ENCODE results near the gene RETSAT.
A peak's percentile ranks its signal among the peaks of the same experiment; 100 is the strongest.

The RETSAT gene

GRCh38 chr2:85353876-85354285 is 447 bp downstream of the RETSAT start:
- Histone ChIP-seq H3K9me3 (ENCODE audit: control insufficient read depth, insufficient read depth, low read depth, low read length) (no peaks in the 10 kb centered on the region), H3K36me3 (ENCODE audit: control insufficient read depth in 2 of 2, insufficient read depth in 1 of 2, low read length in 2 of 2) (peaks cover 29 to 59% of the 10 kb centered on the region in 2 experiments), H3K4me1 (ENCODE audit: control insufficient read depth, insufficient read depth, low read length) (no peaks in the 10 kb centered on the region; the same call in 1 of the 2 replicates), H3K4me3 (ENCODE audit: low read depth, low read length) (peak overlapping the region; percentile 50), H3K27ac (ENCODE audit: extremely low read depth, low read depth, low read length) (peak overlapping the region; percentile 66; the same call in 1 of the 2 replicates)
- ChIA-PET POLR2A (interaction anchor here (0.9 to 3.0 kb wide), 18 partner anchors 8 to 383 kb away, joined by 3 to 28 read pairs (median 6); partner anchors contain the start of genes C2orf68, GGCX, KCMF1 and MAT2A), CTCF (interaction anchor here (0.6 to 1.3 kb wide), 4 partner anchors 13 to 198 kb away, joined by 3 to 6 read pairs (median 4); partner anchors contain the start of gene MAT2A)
- TF ChIP-seq MZF1 (tag by site-specific recombination; IDR thresholded peaks at IDR 0.05; ENCODE audit: borderline replicate concordance): 0 out of 2 replicates have a peak, but pooled peaks have one; percentile 12
- TF ChIP-seq SCRT2 (tag by site-specific recombination; IDR thresholded peaks at IDR 0.05): peak; percentile 31; the same call in 1 of the 2 replicates
- no peak; the same call in 1 of the 2 replicates for TF ChIP-seq KLF9 (tag by site-specific recombination; IDR thresholded peaks at IDR 0.05; ENCODE audit: low read depth)
- TF ChIP-seq HIC1 (tag by site-specific recombination; IDR thresholded peaks at IDR 0.05): peak; percentile 43; the same call in 1 of the 2 replicates
- 0 out of 2 replicates have a peak, but pooled peaks have one; percentile 25 for TF ChIP-seq ZNF423 (tag by site-specific recombination; IDR thresholded peaks at IDR 0.05)
- TF ChIP-seq KLF7 (tag by site-specific recombination; IDR thresholded peaks at IDR 0.05; ENCODE audit: borderline replicate concordance): peak; percentile 41; the same call in 1 of the 2 replicates
- TF ChIP-seq ZNF26 (tag by site-specific recombination; IDR thresholded peaks at IDR 0.05): no peak
- no peak for TF ChIP-seq ZNF341 (tag by site-specific recombination; IDR thresholded peaks at IDR 0.05; ENCODE audit: low read depth)
- TF ChIP-seq ZBTB20 (tag by site-specific recombination; IDR thresholded peaks at IDR 0.05): peak; percentile 38; the same call in 1 of the 2 replicates
- peak; percentile 93 for TF ChIP-seq KLF1 (tag by site-specific recombination; IDR thresholded peaks at IDR 0.05)
- TF ChIP-seq ZNF600 (tag by site-specific recombination; IDR thresholded peaks at IDR 0.05): no peak

GRCh38 chr2:85347599-85347998 is 6.7 kb downstream of the RETSAT start:
- H3K9me3 ChIP-seq (ENCODE audit: control insufficient read depth, insufficient read depth, low read depth, low read length): no peaks in the 10 kb centered on the region
- TF ChIP-seq WT1 (tag by site-specific recombination; IDR thresholded peaks at IDR 0.05): no peak
- ChIA-PET POLR2A (interaction anchor here (1.5 kb wide), 1 partner anchor 20 kb away, joined by 3 read pairs; the partner anchor contains the start of gene TGOLN2), CTCF (no interaction called here)
- no peaks in the 10 kb centered on the region for H3K4me1 ChIP-seq (ENCODE audit: control insufficient read depth, insufficient read depth, low read length)
- H3K27ac ChIP-seq (ENCODE audit: extremely low read depth, low read depth, low read length): no peak overlapping the region
- peaks cover 22 to 75% of the 10 kb centered on the region in 2 experiments for H3K36me3 ChIP-seq (ENCODE audit: control insufficient read depth in 2 of 2, insufficient read depth in 1 of 2, low read length in 2 of 2)
- no peak overlapping the region for H3K4me3 ChIP-seq (ENCODE audit: low read depth, low read length)

GRCh38 chr2:85344356-85344954 is 9.9 kb downstream of the RETSAT start:
- no peaks in the 10 kb centered on the region for H3K4me1 ChIP-seq (ENCODE audit: control insufficient read depth, insufficient read depth, low read length)
- ChIA-PET CTCF (interaction anchor here (0.7 kb wide), 1 partner anchor 24 kb away, joined by 3 read pairs; no protein-coding TSS in a partner anchor), POLR2A (no interaction called here)
- no peaks in the 10 kb centered on the region for H3K9me3 ChIP-seq (ENCODE audit: control insufficient read depth, insufficient read depth, low read depth, low read length)
- H3K36me3 ChIP-seq (ENCODE audit: control insufficient read depth in 2 of 2, insufficient read depth in 1 of 2, low read length in 2 of 2): peaks cover 12 to 50% of the 10 kb centered on the region in 2 experiments; a peak in 2 of 3 replicates
- no peak overlapping the region for H3K4me3 ChIP-seq (ENCODE audit: low read depth, low read length)
- H3K27ac ChIP-seq (ENCODE audit: extremely low read depth, low read depth, low read length): no peak overlapping the region
- TF ChIP-seq ZNF596 (tag by site-specific recombination; IDR thresholded peaks at IDR 0.05): no peak
- TF ChIP-seq ZNF488 (tag by site-specific recombination; IDR thresholded peaks at IDR 0.05): no peak
- no peak for TF ChIP-seq PATZ1 (tag by site-specific recombination; IDR thresholded peaks at IDR 0.05)
- no peak for TF ChIP-seq ZBTB11 (tag by site-specific recombination; conservative IDR thresholded peaks at IDR 0.05; ENCODE audit: low read depth)
- TF ChIP-seq KLF1 (tag by site-specific recombination; IDR thresholded peaks at IDR 0.05): no peak
- TF ChIP-seq ZNF548 (tag by site-specific recombination; IDR thresholded peaks at IDR 0.05): no peak
- TF ChIP-seq YY2 (tag by site-specific recombination; IDR thresholded peaks at IDR 0.05): no peak
- TF ChIP-seq SCRT2 (tag by site-specific recombination; IDR thresholded peaks at IDR 0.05): no peak
- TF ChIP-seq ZNF549 (tag by site-specific recombination; IDR thresholded peaks at IDR 0.05): no peak
- no peak for TF ChIP-seq HOXD13 (CRISPR knock-in tag; IDR thresholded peaks at IDR 0.05; ENCODE audit: borderline replicate concordance)

Data from HEK293 (cell line).